HG03095 (cell line): ENCODE measurements around the gene CYP11A1.

Source experiments
- ATAC-seq: cut with Tn5 transposase; IDR thresholded peaks from one replicate; pipeline ENCODE4 v1.9.1; 2021; ENCODE audit warnings: moderate library complexity; ENCODE audit not compliant: unreplicated experiment

The CYP11A1 gene

DNA sequence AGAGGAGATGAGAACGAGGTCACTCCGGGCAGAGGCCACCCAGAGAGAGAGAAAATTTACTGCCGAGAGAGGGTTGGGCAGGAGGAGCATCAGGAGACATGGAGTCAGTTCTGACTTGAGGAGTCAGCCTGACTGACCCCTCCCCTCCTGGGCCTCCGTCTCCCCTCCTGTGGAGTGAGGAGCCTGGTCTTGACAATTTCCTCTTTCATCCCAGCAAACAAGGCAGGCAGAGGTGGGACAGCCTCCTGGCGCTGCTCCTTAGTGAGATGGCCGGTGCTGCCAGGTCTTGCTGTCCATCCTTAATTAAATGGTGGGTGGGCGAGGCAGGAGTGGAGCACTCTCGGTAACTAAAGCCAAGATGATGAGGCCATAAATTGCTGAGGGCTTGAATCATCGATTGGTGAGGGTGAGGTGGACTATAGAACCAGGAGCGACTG is 60.6 kb downstream of the CYP11A1 start:
- ATAC-seq = no peak

DNA sequence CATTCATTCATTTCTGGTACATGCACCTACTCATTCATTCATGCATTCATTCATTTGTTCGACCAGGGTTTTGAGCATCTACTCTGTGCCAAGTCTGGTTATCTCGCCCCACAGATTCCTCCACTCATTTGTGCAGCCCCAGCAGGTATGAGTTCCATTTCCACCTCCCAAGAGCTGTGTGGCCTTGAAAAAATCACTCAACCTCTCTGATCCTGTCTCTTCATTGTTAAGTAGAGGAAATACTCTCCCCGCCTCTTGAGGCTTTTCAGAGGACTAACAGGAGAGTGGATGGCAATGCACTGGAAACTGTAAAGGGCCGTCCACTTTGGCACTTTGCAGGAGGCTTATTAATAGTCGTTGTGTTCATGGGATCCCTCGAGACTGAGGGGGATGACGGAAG is 61.8 kb downstream of the CYP11A1 start:
- ATAC-seq = no peak

DNA sequence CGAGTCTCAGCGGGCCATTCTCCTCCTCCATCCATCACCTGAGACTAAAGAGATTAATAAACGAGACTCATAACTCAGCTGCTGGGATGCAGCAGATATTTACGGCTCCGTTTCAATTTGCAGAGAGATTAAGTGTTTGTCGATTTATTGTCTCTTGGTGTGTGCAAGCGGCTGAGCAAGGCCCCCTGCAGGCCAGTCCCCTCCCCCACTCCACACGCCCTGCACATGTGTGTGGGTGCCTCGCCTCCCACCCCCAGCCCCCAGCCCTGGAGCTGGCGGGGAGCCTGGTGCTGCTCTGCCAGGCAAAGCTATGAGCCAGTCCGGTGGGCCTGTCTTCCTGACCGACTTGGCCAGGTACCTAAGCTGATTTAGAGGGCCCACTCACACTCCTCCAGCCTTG is 63.0 kb downstream of the CYP11A1 start:
- ATAC-seq = no peak

DNA sequence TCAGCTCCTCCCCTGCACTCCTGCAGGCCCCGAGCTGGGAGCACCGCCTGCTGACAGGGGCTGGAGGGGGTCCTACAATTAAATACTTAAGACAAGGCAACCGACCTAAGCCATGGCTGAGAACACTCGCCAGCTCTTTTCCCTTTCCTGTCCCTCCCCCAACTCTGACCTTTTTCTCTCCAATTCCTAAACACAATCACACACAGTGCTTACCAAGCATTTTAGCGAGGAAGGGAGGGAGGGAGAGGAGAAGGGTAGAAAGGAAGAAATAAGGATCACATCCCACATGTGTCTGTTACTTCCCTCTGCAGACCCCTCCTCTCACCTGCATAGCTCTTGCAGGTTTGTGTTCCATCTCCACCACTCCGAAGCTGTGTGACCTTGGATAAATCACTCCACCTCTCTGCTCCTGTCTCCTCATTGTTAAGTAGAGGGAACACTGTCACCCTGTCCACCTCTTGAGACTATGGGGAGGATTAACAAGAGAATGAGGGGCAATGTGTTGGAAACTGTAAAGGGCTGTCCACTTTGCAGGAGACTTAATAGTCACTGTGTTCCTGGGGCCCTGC is 63.6 kb downstream of the CYP11A1 start:
- ATAC-seq = no peak

DNA sequence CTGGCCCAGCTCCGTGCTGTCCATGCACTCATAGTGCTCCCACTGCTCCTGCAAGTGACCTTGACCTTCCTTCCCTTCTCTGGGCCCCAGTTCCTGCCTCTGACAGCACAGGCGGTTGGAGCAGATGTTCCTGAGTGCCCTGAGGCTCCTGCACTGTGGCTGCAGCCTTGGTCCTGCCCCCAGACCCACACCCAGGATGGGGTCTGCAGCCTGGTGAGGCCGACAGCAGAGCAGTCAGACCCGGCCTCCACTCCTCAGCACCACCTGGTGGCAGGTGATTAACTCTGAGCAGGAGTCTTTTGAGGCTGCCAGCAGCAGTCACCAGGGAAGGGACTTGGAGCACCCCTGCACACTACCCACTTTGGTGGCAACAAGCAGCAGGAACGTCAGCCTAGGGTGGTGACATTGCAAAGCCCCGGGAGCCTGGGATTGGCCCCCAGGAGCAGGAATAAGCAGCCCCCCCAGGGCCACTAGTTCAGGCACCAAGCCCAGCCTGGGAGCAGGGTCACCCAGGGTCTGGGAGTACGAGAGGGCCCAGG is 64.6 kb downstream of the CYP11A1 start:
- ATAC-seq = no peak

DNA sequence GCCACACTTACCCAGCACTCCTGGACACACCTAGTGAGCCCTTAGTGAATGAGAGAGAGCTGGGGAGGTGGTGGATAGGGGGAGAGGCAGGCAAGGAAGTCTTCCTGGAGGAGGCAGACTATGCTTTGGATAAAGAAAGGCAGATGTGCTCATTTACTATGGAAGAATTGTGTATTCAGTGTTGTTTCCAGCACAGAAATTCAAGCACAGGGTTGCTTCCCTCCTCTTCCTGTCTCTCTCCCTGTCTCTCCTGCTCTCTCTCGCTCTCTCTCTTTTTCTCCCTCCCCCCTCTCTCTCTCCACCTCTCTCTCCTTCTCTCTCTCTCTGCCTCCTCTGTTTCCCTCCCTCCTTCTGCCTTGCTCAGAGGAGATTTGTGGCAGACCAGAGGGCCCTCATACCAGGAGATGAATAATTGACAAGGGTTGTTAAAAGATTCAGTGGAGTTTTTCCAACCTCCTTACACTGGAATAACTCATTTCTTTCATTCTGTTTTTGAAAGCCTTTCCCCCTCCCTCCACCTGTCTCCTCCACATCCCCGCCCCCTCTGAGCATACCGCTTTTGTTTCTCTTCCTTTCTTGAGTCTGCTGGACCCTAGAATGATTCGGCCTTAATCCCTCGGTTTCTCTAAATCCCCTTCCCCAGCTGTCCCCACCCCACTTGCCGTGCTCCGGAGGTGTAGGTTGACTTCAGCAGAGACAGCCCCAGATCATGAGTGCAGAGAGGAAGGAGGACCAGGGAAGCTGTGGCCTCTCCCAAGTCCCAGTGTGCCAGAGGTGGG is 65.7 kb downstream of the CYP11A1 start:
- ATAC-seq = no peak

DNA sequence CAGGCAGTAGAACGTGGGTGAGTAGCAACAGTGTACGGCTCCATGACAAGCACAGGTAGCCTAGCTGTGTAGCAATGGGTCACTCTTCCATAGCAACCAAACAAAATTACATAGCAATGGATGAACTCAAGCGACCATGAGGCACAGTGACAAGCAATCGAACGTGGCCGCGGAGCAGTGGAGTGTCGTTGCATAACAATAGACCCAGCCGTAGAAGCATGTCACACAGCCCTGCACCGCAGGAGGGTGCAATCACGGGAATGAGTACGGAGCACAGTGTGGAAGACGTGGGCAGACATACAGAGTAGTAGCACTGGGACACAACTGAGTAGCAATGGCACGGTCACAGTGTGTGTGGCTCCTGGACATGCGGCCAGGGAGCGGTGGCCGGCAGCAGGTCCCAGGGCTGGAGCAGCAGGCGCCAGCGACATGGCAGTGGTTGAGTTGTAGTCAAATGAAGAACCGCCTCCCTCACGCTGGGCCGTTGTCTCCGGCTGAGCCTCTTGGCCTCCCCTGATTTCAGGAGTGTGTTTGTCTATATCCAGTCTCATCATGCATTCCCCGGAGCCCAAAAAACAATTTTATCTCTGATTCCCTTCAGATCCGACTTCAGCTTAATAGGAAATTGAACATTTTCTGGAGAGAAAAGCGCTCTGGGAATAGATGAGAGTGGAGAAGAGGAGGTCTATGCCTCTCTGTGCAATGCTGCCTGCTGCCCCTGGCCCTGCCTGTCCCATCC is 67.2 kb downstream of the CYP11A1 start:
- no peak for ATAC-seq

DNA sequence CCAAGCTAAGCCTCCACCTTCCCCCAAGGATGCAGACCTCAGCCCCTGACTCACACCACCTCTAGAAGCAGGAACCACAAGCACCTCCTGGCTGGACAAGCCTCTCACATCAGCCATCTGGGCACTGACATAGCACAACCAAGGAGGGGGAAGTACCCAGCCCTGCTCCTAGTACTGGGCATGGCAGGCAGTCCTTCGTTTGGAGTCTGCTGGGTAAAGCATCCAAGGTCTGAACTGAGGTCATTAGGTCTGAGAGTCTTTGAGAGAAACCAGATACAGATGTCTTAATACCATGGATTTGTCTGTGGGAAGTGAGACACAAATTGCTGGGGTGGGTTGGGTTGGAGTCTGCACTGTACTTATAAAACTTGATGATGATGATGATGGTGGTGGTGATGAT is 69.6 kb downstream of the CYP11A1 start:
- ATAC-seq = no peak

DNA sequence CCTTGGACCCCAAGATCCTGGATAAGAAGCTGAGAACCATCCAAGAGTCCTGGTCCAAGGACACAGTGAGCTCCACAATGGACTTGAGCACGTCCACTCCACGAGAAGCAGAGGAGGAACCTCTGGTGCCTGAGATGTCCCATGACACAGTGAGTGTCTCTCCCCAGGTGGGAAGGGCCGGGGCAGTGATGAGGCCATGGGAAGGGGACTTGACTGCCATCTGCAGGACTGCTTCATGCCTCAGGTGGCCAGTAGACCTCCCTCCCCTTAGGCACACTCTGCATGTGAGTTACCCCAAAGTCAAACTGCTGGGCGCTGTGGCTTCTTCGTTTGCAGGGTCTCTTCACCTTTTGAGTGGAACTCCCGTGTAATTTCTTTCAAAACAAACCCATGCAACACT is 71.6 kb downstream of the CYP11A1 start:
- no peak for ATAC-seq

DNA sequence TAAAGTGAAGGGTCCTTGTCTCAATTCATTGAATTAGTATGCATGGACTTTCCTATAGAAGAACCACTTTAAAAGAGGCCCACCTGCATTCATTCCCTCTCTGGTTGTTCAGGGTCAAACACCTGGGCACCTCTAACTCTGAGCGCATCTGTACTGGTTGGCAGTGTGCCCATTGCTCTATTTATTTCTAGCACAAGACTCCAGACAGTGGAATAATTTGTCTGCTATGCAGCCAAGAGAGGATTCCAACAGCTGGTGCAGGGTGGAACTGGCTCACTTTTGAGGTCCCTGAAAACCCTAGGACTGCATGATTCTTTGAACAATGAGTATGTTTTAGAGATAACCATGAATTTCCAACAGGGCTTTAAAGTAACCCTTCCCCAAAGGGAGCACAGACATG is 73.4 kb downstream of the CYP11A1 start:
- no peak for ATAC-seq

DNA sequence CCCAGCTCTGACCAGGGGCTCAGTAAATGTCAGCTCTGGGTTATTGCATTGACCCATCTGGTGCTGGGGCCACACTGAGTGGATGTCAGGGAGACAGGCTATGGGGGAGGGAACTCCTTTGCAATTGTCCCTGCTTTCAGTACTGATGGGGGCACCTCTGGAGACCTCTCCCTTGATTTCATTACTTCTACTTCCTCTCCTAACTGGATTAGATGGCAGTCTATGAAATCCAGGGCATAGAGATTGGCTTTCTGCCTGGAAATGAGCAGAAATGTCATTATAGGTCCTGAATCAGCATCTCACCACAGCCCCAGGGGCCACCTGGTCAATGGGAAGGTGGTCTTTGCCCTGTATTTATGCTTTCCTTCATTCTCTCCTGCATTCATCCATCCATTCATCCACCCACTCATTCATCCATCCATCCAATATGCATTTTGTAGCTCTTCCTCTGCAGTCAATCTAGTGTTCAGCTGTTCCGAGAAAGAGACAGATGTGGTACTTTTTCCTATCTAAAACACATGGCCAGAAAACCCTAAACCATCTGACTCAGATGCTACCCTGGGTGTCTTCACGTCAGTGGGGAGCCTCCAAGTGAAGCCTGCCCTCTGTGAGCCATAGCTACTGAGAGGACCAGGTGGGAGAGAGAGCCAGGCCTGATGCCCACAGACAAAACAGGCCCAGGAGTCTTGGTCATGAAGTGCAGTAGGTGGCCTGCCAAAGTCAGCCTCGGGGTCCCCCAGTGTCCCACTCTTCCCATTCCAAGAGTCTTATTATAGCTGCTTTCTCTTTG is 74.2 kb downstream of the CYP11A1 start:
- ATAC-seq = no peak

DNA sequence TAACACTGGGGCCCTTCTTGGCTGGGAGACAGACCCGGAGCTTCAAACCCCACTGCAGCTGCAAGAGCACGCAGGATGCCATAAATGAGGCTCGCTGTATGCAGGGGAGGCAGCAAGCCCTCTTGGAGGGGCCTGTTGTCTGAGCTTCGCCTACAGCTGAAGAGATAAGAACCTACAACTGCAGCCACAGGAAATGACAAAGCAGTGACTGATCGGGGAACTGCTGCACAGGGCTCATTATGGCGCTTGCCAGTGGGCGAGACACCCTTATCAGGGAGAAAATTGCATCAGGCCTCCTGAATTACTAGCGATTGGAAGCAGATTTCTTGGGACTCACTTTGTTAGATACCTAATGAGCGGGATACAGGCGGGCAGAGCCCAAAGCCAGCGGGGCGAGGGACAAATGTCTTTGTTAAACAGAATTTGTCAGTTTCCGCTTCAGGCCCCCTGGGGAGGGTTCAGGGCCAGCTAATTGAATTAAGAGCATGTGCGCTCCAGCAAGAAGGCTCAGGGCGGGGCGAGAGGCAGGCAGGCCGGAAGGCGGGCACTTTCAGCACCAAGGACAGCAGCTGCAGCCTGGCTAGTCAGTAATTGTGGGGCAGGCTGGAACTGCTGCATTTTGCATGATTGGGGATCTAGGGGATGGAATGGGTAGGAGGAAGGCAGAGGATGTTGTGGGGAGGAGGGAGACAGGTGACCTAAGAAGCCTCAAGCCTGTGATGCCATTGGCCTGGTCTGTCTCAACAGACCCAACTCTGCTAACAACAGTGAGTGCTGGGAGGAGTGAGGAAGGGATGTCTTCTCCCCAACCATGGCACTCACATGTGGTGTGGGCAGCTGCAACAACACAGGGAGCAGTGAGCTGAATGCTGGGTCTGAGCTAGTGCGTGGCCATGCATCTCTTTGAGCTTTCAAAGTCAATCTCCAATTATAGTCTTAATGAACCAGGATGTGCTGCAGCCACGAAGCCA is 76.1 kb downstream of the CYP11A1 start:
- no peak for ATAC-seq

DNA sequence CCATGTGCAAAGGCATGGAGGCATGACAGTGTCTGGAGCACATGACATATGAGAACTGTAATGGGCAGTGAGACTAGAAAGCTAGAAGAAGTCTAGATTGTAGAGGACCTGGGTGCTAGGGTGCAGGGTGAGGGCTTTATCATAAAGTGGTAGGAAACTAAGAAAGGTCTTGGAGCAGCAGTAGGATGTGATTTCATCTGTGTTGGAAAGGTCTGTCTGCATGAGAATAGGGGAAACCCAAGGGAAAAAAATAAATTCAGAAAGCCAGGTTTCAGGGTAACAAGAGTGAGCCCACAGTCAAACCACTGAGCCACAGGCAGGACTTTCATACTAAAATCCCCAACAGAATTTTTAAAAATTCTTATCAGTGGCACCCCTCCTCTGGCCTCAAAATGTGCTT is 76.8 kb downstream of the CYP11A1 start:
- ATAC-seq = no peak

DNA sequence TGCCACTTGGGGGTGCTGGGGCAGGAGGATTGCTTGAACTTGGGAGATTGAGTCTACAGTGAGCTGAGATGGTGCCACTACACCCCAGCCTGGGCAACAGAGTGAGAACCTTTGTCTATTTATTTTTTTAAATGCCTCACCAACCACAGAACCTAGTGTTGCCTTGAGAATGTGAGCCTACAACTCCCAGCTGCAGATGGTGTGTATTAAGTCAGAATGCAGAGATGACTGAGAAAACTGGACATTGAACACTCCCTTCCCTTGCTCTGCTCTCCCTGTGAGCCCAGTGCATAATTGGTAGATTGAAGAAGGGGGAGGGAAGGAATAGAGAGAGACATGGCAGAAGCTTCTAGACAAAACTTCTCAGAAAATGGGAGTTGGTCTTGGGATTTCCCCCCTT is 77.8 kb downstream of the CYP11A1 start:
- no peak for ATAC-seq
